ENCODE measurements around the gene CCSER1.
"Not testable (repeated sequence)": the region's sequence is repeated elsewhere in the genome, so short reads cannot be mapped to it uniquely, and the experiment has no call there.

The CCSER1 gene

GRCh38 chr4:90572996-90573395 lies 445.8 kb downstream of the CCSER1 start:
- no peak for DNase-seq

DNA sequence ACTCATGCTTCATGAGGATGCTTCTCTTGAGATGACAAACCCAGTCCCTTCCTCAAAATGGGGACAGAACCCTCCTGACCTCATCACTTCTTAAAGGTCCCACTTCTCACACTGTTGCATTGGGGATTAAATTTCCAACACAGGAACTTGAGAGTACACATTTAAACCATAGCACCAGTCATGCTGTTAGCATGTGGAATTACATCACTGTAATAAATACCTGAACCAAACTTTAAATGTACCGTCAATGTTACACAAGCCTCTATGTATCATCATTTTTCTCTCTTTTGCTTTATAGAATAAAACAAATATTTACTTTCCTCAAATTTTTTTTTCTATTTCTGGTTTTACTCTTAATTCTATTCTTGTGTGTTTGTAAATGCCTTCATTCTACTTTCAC lies 448.2 kb downstream of the CCSER1 start:
- DNase-seq, result no peak

GRCh38 chr4:90580326-90580725 lies 453.1 kb downstream of the CCSER1 start:
- no peak for DNase-seq

DNA sequence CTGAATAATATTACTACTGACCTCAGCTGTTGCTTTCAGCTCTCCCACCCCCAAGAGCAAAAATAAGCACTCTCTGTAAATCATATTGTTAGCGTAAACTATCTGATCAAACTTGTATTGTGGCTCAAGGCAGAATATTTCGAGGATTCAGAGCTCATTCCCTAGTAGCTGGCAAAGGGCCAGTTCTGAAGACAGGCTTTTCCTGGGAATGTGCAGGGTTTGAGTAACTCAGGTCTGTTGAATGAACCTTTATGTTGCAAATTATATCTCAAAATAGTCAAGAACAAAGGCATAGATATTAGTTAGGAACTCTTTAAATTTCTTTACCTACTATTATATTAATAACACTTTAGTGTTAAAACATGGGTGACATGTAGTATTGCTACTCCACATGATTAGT lies 454.9 kb downstream of the CCSER1 start:
- no peak for DNase-seq

- no peak for DNase-seq
These were observed 456.9 kb downstream of the CCSER1 start for GRCh38 chr4:90584051-90584450.

GRCh38 chr4:90585961-90586360 lies 458.8 kb downstream of the CCSER1 start:
- no peak for DNase-seq

DNA sequence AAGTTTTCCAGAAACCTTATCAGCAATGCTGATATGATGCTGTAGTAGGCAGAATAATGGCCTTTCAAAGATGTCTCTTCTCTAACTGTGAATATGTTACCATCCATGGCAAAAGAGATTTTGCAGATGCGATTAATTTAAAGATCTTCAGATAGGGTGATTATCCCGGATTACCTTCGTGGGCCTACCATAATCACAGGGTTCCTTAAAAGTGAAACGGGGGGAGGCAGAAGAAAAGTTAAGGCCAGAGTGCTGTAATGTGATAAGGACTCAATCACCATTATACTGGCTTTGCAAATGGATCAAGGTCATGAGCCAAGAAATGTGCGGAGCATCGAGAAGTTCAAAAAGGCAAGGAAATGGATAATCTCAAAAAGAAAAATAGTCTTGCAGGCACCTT lies 459.6 kb downstream of the CCSER1 start:
- DNase-seq, result no peak

DNA sequence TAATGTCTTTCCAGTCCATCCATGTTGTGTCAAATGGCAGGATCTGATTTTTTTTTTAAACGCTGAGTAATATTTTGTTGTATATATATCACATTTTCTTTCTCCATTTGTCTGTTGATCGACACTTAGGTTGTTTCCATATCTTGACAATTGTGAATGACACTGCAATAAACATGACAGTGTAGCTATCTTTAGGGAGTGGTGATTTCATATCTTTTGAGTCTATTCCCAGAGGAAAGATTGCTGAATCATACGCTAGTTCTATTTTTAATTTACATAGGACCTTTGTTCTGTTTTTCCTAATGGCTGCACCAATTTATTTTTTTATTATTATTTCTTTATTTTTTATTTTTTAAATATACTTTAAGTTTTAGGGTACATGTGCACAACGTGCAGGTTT lies 470.7 kb downstream of the CCSER1 start:
- DNase-seq, result no peak

- no peak for DNase-seq
These were observed 471.5 kb downstream of the CCSER1 start for GRCh38 chr4:90598741-90599140.

DNA sequence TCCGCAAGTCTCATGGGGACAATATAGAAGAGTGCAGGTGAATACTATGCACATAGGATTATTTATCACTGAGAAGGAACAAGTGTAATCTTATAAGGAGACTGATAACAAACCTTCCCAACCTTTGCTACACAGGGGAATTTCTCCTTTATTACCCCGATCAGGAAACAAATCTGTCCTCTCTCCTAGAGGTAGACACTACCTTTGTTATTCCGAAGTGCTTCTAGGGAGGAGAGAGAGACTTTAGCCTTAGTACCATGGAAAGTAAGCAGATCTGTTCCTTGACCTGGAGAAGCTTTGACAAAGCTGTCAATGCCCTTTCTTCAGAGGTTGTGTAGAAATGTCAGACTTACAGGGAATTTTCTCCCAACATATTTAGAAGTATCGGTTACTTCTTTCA lies 475.5 kb downstream of the CCSER1 start:
- DNase-seq, result no peak

- DNase-seq, result no peak
These were observed 476.3 kb downstream of the CCSER1 start for GRCh38 chr4:90603540-90603939.

GRCh38 chr4:90606781-90607180 lies 479.6 kb downstream of the CCSER1 start:
- DNase-seq, result no peak

DNA sequence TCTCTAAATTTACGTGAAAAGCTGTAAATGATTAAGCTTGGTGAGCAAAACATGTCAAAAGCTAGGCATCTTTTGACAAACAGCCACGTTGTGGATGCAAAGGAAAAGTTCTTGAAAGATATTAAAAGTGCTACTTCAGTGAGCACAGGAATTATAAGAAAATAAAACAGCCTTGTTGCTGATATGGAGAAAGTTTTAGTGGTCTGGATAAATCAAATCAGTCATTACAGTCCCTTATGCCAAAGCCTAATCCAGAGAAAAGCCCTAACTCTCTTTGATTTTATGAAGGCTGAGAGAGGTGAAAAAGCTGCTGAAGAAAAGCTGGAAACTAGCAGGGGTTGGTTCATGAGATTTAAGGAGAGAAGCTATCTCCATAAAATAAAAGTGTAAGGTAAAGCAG lies 487.2 kb downstream of the CCSER1 start:
- DNase-seq, result no peak

- DNase-seq, result no peak
These were observed 493.9 kb downstream of the CCSER1 start for GRCh38 chr4:90621080-90621479.

GRCh38 chr4:90624781-90625180 lies 497.6 kb downstream of the CCSER1 start:
- DNase-seq, result no peak

DNA sequence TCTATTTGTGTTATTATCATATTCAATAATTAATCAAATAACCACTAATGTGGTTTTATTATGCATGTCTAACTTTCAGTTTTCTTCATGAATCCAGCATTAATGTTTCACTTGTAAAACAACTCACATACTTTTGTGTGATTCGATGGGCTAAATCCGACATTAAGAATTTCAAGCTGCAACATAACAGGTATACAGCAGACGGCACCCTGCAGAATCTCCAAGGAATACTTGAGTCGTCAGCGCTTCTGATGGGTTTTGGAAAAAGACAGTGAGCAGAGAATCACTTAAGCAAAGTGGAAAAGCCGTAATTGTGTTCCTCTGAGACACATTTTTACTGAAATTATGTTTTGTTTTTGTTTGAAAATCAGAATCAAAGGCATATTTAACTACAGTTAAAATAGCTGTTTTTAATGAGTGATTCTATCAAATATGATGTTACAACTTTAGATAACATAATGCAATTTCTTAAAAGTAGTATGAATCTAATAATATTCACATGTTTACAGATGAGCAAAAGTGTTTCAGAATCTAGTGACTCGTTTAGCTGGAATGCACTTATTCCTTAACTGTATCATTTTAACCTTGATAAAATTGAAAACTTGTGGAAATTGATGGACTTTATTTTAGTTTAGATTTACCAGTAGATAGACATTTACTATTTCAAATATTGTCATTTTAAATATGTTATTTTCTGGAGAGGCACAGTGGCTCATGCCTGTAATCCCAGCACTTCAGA lies 514.8 kb downstream of the CCSER1 start:
- no peak for DNase-seq

DNA sequence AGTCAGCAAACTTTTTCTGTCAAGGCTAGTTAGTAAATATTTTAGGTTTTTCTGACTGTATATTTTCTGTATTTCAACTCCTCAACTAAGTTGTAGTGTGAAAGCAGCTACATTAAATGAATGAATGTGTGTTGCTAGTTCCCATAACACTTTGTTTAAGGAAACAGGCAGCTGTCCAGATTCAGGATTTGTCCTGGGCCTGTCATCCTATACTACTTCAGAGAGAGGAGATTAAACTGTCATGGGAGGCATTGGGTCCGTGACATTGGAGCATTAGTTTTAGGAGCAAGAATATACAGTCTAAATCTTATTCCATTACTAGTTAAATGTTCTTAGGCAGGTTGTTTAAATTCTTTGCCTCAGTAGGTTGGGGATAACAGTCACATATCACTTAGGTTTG lies 516.0 kb downstream of the CCSER1 start:
- no peak for DNase-seq

DNA sequence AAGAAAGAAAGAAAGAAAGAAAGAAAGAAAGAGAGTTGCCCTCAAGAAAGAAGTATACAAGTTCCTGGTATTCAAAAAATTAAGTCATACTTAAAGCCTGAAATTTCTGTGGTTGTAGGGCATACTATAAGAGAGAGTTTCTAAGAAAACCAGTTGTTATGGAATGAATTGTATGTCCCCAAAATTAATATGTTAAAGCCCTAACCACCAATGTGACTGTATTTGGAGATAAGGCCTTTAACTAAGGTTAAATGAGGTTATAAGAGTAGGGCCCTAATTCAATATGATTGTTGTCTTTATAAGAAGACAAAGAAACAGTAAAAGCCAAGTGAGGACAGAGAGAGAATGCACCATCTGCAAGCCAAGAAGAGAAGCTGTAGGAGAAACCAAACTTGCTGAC lies 521.1 kb downstream of the CCSER1 start:
- DNase-seq, result no peak

GRCh38 chr4:90648791-90649190 lies 521.6 kb downstream of the CCSER1 start:
- DNase-seq, result no peak

- DNase-seq, result no peak
These were observed 533.5 kb downstream of the CCSER1 start for GRCh38 chr4:90660672-90661071.

DNA sequence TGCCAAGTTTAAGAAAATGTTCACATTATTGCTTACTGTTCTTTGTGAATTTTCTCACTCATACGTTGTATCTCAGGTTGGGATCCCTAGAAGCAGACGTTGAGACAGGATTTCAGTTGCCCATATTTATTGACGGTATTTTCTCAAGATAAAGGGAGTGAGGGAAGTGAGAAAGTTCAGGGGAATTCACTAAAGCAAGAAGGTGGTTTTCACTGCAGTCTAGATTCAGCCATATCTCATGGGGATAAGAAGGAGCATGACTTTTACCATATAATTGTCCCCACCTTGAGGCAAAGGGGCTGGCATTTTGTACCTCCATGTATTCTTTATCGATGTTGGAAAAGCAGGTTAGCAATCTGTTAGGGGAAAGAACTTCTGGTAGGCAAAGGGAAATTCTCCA lies 543.0 kb downstream of the CCSER1 start:
- no peak for DNase-seq

- DNase-seq, result no peak
These were observed 562.5 kb downstream of the CCSER1 start for GRCh38 chr4:90689739-90690138.

DNA sequence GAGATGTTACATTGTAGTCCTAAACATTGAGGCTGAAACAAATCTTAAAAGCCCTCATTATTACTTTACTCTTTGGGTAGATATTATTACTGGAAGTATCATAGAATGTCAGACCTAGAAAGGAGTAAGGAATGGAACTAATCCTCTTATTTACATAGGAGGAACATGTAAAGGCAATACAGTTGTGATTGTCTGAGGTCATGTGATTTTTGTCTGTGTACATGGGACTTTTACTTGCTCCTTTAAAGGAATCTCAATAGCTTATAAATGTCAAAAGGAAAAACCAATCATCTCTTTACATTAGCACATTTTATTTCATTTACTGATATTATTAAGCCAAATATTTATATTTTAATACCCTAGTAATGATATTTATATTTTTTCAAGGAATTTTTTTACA lies 568.2 kb downstream of the CCSER1 start:
- DNase-seq, result no peak

GRCh38 chr4:90705501-90705900 lies 578.3 kb downstream of the CCSER1 start:
- DNase-seq, result not testable (repeated sequence)

GRCh38 chr4:90715242-90715641 lies 588.0 kb downstream of the CCSER1 start:
- no peak for DNase-seq

Measured in inflammatory macrophage (primary cell).